DMS153 treated with DMSO at 0.1 percent for 48 hours (cell line): ENCODE results near the gene NDOR1.
"Not testable (repeated sequence)": the region's sequence is repeated elsewhere in the genome, so short reads cannot be mapped to it uniquely, and the experiment has no call there.

ENCODE experiments used
- DNase-seq: peaks from one replicate; lab custom pipeline; 2025; ENCODE audit not compliant: unreplicated experiment; lab: John Stamatoyannopoulos, UW

Gene NDOR1

DNA sequence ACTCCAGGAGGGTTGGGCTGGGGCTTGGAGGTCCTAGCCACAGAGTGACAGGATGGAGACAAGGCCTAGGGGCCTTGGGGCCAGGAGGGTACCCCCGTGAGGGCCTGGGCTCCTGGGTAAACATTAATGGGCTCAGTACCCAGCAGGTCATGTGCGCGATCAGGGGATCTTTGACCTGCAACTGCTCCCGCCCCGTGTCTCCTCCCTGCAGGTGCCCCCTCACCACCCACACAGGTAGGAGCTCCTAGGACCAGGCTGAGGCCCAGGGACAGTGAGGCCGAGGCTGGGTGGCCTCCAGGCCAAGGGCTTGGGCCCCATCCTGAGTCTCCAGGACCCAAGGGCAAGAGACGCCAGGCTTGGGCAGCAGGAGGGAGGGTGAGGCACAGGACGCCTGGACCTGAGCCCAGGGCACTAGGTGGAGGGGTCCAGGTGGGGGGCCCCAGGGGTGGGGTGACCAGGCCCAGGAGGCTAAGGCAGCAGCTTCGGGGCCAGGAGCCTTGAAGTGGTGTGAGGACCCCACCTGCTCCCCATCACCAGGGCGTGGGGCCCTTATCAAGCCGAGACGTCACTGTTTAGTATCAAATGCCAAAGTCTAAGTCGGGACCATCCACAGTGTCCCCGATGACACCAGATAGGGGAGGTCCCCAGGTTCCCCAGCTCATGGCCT is 25.3 kb downstream of the NDOR1 start, which contains the start of gene SLC34A3:
Gene SLC34A3 (plus strand): TSS at position 197 of the 667 bp plus-strand sequence. CDS start 802 bp downstream, outside the sequence.
- no peak for DNase-seq

GRCh38 chr9:137231372-137232039 is 26.0 kb downstream of the NDOR1 start:
- no peak for DNase-seq

GRCh38 chr9:137232101-137232500 is 26.6 kb downstream of the NDOR1 start:
- DNase-seq = no peak

DNA sequence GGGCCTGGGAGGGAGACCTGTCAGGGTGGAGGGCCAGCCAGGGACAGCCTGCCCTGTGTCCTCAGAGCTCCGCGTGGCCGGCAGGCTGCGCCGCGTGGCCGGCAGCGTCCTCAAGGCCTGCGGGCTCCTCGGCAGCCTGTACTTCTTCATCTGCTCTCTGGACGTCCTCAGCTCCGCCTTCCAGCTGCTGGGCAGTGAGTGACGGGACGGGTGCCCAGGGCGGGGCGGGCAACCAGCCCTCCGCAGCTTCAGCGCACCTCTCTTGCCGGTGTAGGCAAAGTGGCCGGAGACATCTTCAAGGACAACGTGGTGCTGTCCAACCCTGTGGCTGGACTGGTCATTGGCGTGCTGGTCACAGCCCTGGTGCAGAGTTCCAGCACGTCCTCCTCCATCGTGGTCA is 27.0 kb downstream of the NDOR1 start:
- no peak for DNase-seq

DNA sequence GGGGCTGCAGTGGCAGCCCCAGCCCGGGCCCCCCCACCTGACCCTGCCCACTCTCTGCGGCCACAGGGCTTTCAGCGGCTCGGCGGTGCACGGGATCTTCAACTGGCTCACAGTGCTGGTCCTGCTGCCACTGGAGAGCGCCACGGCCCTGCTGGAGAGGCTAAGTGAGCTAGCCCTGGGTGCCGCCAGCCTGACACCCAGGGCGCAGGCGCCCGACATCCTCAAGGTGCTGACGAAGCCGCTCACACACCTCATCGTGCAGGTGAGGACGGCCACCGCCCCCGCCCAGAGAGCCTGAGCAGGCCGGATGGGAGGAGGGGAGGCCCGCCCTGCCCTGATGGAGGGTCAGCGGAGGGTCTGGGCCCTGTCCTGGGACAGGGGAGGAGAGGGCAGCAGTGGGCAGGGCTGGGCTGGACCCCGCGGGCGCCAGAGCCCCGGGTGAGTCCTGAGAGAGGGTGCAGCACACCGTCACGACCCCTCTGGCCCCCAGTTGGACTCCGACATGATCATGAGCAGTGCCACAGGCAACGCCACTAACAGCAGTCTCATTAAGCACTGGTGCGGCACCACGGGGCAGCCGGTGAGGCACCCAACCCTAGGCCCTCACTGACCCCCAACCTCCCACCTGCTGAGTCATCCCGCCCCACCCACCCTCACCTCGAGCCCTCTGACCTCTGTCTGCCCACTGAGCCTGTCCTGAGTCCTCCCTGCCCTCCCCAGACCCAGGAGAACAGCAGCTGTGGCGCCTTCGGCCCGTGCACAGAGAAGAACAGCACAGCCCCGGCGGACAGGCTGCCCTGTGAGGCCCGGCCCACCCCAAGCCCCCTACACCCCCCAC is 27.9 kb downstream of the NDOR1 start:
- peak; percentile 31 for DNase-seq

GRCh38 chr9:137234055-137234697 is 28.7 kb downstream of the NDOR1 start:
- DNase-seq = no peak

- no peak for DNase-seq
These were observed 29.4 kb downstream of the NDOR1 start for GRCh38 chr9:137234758-137235423.

DNA sequence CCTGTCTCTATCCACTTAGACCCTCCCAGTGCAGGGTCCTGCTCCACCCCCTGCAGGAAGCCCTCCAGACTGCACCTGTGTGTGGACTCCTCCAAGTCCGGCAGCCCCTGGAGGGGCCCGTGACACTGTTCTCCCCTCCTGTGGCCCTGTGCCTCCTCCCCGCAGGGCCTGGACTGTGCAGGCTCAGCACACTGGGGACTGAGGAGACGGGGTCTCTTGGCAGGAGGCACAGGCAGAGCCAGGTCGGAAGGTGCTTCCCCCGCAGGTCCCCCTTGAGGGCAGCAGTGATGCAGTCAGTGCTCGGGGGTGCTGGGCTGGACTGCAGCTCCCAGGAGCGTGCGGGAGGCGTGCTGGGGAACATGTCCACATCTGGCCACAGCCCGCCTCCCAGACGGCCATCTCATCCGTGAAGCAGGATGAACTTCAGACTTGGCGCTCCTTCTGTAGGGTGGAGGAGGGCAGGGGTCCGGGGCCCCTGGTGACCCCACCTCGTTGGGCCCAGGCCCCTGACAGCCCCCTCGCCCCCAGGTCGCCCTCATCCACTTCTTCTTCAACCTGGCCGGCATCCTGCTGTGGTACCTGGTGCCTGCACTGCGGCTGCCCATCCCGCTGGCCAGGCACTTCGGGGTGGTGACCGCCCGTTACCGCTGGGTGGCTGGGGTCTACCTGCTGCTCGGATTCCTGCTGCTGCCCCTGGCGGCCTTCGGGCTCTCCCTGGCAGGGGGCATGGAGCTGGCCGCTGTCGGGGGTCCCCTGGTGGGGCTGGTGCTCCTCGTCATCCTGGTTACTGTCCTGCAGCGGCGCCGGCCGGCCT is 30.1 kb downstream of the NDOR1 start:
- DNase-seq = no peak

DNA sequence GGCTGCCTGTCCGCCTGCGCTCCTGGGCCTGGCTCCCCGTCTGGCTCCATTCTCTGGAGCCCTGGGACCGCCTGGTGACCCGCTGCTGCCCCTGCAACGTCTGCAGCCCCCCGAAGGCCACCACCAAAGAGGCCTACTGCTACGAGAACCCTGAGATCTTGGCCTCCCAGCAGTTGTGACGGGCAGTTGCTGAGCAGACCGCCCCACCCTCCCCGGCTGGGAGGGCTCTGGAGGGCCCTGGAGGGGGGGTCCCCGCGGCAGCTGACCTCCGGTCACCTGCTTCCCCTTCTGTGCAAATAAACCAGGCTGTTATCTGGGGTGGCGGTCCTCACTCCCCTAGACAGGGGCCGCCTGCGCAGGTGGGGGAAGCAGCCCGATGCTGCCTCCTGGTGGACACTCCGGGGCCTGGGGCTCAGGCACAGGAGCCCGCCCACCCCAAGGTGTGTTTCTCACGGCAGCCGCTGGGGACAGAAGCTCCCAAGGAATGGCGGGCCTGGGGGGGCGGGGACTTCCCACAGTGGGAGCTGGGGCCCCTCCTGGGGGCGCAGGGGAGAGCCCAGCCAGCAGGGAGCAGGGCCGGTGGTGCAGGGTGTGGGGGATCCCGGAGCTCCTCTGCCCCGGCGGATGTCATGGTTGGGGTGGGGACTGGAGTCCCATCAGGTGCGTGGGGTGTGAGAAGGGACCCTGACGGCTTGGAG is 30.9 kb downstream of the NDOR1 start:
- DNase-seq = peak; percentile 53

DNA sequence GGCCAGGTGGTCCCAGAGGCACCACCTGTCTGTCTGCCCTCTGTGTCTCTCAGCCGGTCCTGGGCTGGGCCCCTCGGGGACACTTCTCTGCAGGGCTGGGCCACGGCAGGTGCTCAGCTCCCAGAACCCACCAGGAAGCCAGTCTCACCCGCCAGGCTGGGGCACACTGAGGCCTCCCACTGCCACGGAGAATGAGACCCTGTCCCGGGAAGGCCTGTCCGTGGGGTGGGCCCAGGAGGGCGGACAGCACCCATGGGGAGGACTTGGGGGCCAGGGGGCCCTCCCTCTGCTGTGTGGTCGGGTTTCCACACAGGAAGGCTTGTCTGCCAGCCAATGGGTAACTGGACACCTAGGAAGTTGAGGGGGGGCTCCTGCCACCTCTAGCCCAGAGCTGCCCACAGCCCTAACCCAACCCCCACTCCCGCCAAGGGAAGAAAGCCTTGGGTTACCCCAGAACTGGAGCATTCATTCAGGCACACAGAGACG is 31.5 kb downstream of the NDOR1 start:
- DNase-seq = no peak

- peak; percentile 83 for DNase-seq
These were observed 32.5 kb downstream of the NDOR1 start for GRCh38 chr9:137237759-137238726.

- not testable (repeated sequence) for DNase-seq
These were observed 34.2 kb downstream of the NDOR1 start for GRCh38 chr9:137239541-137240200.

GRCh38 chr9:137240318-137240840 is 34.9 kb downstream of the NDOR1 start:
- DNase-seq = peak; percentile 98

DNA sequence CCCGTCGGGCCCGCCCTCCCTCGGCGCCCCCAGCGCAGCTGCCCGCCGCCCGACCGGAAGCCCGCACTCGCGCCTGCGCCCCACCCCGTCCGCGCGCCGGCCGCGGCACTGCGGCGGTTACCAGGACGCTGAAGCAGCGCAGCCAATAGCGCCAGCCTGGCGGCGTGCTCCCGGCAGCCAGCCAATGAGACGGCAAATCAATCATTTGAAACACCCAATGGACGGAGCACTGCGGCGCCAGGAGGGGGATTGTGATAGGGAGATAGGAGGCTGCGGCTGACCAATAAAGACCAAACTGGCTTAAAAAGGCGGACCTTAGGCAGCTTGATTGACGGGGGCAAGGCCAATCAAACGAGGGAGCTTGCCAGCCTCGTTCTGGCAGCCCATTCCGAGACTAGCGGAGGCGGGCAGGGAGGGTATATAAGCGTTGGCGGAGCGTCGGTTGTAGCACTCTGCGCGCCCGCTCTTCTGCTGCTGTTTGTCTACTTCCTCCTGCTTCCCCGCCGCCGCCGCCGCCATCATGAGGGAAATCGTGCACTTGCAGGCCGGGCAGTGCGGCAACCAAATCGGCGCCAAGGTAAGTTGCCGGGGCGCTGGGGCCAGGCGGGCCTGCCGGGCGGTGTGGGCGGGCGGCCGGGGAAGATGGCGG is 35.5 kb downstream of the NDOR1 start, which contains the start of gene TUBB4B:
Gene TUBB4B (plus strand): TSS at position 447 of the 649 bp plus-strand sequence. CDS start 74 bp downstream, at position 521.
- peak; percentile 98 for DNase-seq

DNA sequence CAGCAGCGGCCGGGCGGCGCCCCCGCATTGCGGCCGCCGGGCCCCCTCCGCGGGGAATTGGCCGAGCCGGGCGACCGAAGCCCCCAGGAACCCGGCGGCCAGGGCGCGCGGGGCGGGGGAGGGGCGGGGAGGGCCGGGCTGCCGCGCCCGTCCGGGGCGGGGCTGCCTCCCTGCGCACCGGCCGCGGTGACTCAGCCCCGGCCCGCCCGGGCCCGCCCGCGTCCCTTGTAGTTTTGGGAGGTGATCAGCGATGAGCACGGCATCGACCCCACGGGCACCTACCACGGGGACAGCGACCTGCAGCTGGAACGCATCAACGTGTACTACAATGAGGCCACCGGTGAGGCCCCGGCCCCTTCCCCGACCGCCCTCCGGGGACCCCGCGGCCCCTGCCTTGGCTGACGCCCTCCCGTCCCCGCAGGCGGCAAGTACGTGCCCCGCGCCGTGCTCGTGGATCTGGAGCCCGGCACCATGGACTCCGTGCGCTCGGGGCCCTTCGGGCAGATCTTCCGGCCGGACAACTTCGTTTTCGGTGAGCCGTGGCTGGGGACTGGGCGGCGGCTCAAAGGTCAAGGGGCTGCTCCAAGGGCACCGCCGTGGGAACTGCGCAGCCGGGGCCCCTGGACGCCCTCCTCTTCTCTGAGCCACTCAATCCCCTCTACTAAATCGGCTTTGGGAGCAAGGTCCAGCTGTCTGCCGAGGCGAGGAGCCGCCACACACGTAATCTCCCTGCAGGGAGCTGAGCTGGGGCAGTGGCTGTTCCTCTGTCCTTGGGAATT is 36.2 kb downstream of the NDOR1 start:
- no peak for DNase-seq
